Ovary (tissue), 3 donors: ENCODE data around the gene GLUD1.
"Not testable (repeated sequence)": the region's sequence is repeated elsewhere in the genome, so short reads cannot be mapped to it uniquely, and the experiment has no call there.

Experiments used
- CTCF ChIP-seq, 3 donors: fragments of 450-650 bp in 2 of 3; fragments of 200-600 bp in 1 of 3; IDR thresholded peaks; one replicate each; pipeline versions ENCODE4 v1.5.1 to v1.8.0; 2016 to 2022; ENCODE audit warnings: antibody characterized with exemption in 3 of 3, mild to moderate bottlenecking in 1 of 3
- EP300 ChIP-seq: sonication (generic); formaldehyde crosslinking; IDR thresholded peaks from one replicate; pipeline ENCODE4 v1.6.1; 2017; ENCODE audit warnings: antibody characterized with exemption
- POLR2A ChIP-seq: fragments of 450-650 bp; IDR thresholded peaks from one replicate; pipeline ENCODE4 v1.6.1; 2017; ENCODE audit warnings: antibody characterized with exemption, mild to moderate bottlenecking, moderate library complexity
- donor health status: DM: no; HTN: no; CAD: no.

- TF ChIP-seq CTCF (IDR thresholded peaks at IDR 0.05); POLR2A; EP300: not testable (repeated sequence)
These were observed 10.3 kb downstream of the GLUD1 start for GRCh38 chr10:87084291-87084782.
